HEK293 (cell line): Measurements from ENCODE around the gene FOXN3.

Experiments used
- CTCF ChIA-PET: fragments of 350-600 bp; formaldehyde crosslinking; extraction: SDS; loops from one replicate; lab custom pipeline; 2021; ENCODE audit warnings: antibody characterized with exemption; lab: Yijun Ruan, JAX
- POLR2A ChIA-PET: fragments of 300-600 bp; formaldehyde crosslinking; extraction: SDS; loops from one replicate; lab custom pipeline; 2020; ENCODE audit warnings: antibody characterized with exemption, inconsistent platforms; lab: Yijun Ruan, JAX
- H3K27ac ChIP-seq: fragments of 200-500 bp; sonication (Bioruptor generic); 2 replicates; pipeline ENCODE4 v1.5.1; 2014; ENCODE audit warnings: low read depth, low read length, control low read depth, inconsistent platforms; ENCODE audit errors: extremely low read depth
- H3K36me3 ChIP-seq, 2 experiments: fragments of 200-500 bp in 1 of 2; sonication (Bioruptor generic) in 1 of 2; 1 replicate in 1 of 2; 2 replicates in 1 of 2; pipeline ENCODE4 v1.5.1; 2014 to 2017; ENCODE audit warnings: inconsistent platforms in 2 of 2, low read length in 2 of 2; ENCODE audit not compliant: control insufficient read depth in 2 of 2, insufficient read depth in 1 of 2
- H3K4me1 ChIP-seq: fragments of 200-500 bp; sonication (Bioruptor generic); 2 replicates; pipeline ENCODE4 v1.5.1; 2014; ENCODE audit warnings: mild to moderate bottlenecking, low read length, inconsistent platforms; ENCODE audit not compliant: control insufficient read depth, insufficient read depth
- H3K4me3 ChIP-seq: 2 replicates; pipeline ENCODE4 v1.5.1; 2011; ENCODE audit warnings: low read depth, mild to moderate bottlenecking, control low read depth, low read length, moderate library complexity
- H3K9me3 ChIP-seq: fragments of 200-500 bp; sonication (Bioruptor generic); 2 replicates; pipeline ENCODE4 v1.5.1; 2014; ENCODE audit warnings: low read depth, low read length, inconsistent platforms; ENCODE audit not compliant: control insufficient read depth, insufficient read depth
- KLF10 ChIP-seq: fragments of 450-650 bp; IDR thresholded peaks from 2 replicates; pipeline ENCODE4 v1.5.1; 2018; ENCODE audit warnings: missing biosample characterization, mild to moderate bottlenecking, missing genetic modification characterization
- KLF16 ChIP-seq: fragments of 450-650 bp; formaldehyde crosslinking; IDR thresholded peaks from 2 replicates; pipeline ENCODE4 v1.5.1; 2017; ENCODE audit warnings: missing biosample characterization, missing genetic modification characterization
- OVOL3 ChIP-seq: fragments of 450-650 bp; formaldehyde crosslinking; IDR thresholded peaks from 2 replicates; pipeline ENCODE4 v1.5.1; 2016; ENCODE audit warnings: missing biosample characterization, missing genetic modification characterization
- RBAK ChIP-seq: fragments of 450-650 bp; formaldehyde crosslinking; IDR thresholded peaks from 2 replicates; pipeline ENCODE4 v1.5.1; 2016; ENCODE audit warnings: missing biosample characterization, missing genetic modification characterization
- SP2 ChIP-seq: fragments of 450-650 bp; formaldehyde crosslinking; IDR thresholded peaks from 2 replicates; pipeline ENCODE4 v1.5.1; 2016; ENCODE audit warnings: missing biosample characterization, missing genetic modification characterization
- SP7 ChIP-seq: fragments of 450-650 bp; formaldehyde crosslinking; IDR thresholded peaks from 2 replicates; pipeline ENCODE4 v1.5.1; 2016; ENCODE audit warnings: missing biosample characterization, missing genetic modification characterization
- TRIM28 ChIP-seq: IDR thresholded peaks from 2 replicates; pipeline ENCODE4 v1.6.1; 2011; ENCODE audit warnings: low read length, control low read depth, borderline replicate concordance
- ZBTB17 ChIP-seq: fragments of 450-650 bp; formaldehyde crosslinking; IDR thresholded peaks from 2 replicates; pipeline ENCODE4 v1.5.1; 2016; ENCODE audit warnings: missing biosample characterization, missing genetic modification characterization
- ZNF174 ChIP-seq: fragments of 450-650 bp; formaldehyde crosslinking; IDR thresholded peaks from 2 replicates; pipeline ENCODE4 v1.5.0; 2017; ENCODE audit warnings: missing biosample characterization, mild to moderate bottlenecking, missing genetic modification characterization
- ZNF266 ChIP-seq: fragments of 450-650 bp; formaldehyde crosslinking; IDR thresholded peaks from 2 replicates; pipeline ENCODE4 v1.5.1; 2016; ENCODE audit warnings: missing biosample characterization, missing genetic modification characterization, low read depth
- ZNF274 ChIP-seq, 2 experiments: fragments of 200-500 bp in 1 of 2; fragments of 450-650 bp in 1 of 2; sonication (Bioruptor generic) in 1 of 2; formaldehyde crosslinking in 1 of 2; IDR thresholded peaks; 2 replicates each; pipeline versions ENCODE4 v1.5.1 to v1.6.1; 2014 to 2016; ENCODE audit warnings: borderline replicate concordance in 1 of 2, inconsistent platforms in 1 of 2, low read length in 1 of 2, missing biosample characterization in 1 of 2, missing genetic modification characterization in 1 of 2
- ZNF354C ChIP-seq: fragments of 450-650 bp; formaldehyde crosslinking; IDR thresholded peaks from 2 replicates; pipeline ENCODE4 v1.5.1; 2016; ENCODE audit warnings: missing biosample characterization, missing genetic modification characterization, low read depth, borderline replicate concordance
- ZNF37A ChIP-seq: fragments of 450-650 bp; IDR thresholded peaks from 2 replicates; pipeline ENCODE4 v1.5.1; 2018; ENCODE audit warnings: missing biosample characterization, missing genetic modification characterization
- ZNF560 ChIP-seq: fragments of 450-650 bp; formaldehyde crosslinking; IDR thresholded peaks from 2 replicates; pipeline ENCODE4 v1.5.1; 2017; ENCODE audit warnings: missing biosample characterization, missing genetic modification characterization, borderline replicate concordance
- ZNF610 ChIP-seq: fragments of 450-650 bp; formaldehyde crosslinking; IDR thresholded peaks from 2 replicates; pipeline ENCODE4 v1.5.1; 2016; ENCODE audit warnings: missing biosample characterization, missing genetic modification characterization, borderline replicate concordance
- ZNF654 ChIP-seq: fragments of 450-650 bp; formaldehyde crosslinking; IDR thresholded peaks from 2 replicates; pipeline ENCODE4 v1.5.1; 2016; ENCODE audit warnings: low read depth, missing biosample characterization, missing genetic modification characterization
- ZNF664 ChIP-seq: fragments of 450-650 bp; formaldehyde crosslinking; IDR thresholded peaks from 2 replicates; pipeline ENCODE4 v1.5.1; 2016; ENCODE audit warnings: missing biosample characterization, missing genetic modification characterization
- ZNF701 ChIP-seq: fragments of 450-650 bp; formaldehyde crosslinking; IDR thresholded peaks from 2 replicates; pipeline ENCODE4 v1.5.1; 2016; ENCODE audit warnings: missing biosample characterization, missing genetic modification characterization
- TF ChIP-seq, protein P1 (sequence below): fragments of 450-650 bp; formaldehyde crosslinking; IDR thresholded peaks from 2 replicates; pipeline ENCODE4 v1.5.1; 2016; ENCODE audit warnings: missing biosample characterization, missing genetic modification characterization
- TF ChIP-seq, protein P2 (sequence below): fragments of 450-650 bp; formaldehyde crosslinking; IDR thresholded peaks from 2 replicates; pipeline ENCODE4 v1.5.0; 2017; ENCODE audit warnings: missing biosample characterization, missing genetic modification characterization, borderline replicate concordance

Gene FOXN3

DNA sequence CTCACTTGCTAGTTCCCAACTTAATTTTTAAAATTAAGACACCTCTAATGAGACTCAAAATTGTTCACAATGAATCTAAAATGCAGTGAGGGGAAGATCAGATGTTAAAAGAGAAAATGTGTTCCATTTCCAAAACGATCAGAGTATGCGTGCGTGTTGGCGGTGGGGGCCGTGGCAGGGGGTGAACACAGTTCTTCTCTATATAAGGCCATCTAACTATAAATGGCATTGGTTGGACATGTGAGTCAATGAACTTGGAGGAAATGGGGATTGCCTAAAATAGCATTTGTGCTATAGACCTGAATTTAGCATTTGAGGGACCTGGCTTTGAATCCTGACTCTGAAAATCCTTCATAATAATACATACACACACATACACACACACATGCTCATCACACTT lies 149.4 kb downstream of the FOXN3 start (continued):
- TF ChIP-seq ZNF274 (IDR thresholded peaks at IDR 0.05; ENCODE audit: low read length) (no peak), ZNF274 (tag by site-specific recombination; IDR thresholded peaks at IDR 0.05; ENCODE audit: borderline replicate concordance) (no peak), ZNF174 (tag by site-specific recombination) (no peak), ZNF266 (no peak), KLF16 (tag by site-specific recombination) (no peak)
- TF ChIP-seq, protein P1, sequence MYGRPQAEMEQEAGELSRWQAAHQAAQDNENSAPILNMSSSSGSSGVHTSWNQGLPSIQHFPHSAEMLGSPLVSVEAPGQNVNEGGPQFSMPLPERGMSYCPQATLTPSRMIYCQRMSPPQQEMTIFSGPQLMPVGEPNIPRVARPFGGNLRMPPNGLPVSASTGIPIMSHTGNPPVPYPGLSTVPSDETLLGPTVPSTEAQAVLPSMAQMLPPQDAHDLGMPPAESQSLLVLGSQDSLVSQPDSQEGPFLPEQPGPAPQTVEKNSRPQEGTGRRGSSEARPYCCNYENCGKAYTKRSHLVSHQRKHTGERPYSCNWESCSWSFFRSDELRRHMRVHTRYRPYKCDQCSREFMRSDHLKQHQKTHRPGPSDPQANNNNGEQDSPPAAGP (tag by site-specific recombination), result no peak

GRCh38 chr14:89267163-89267562 lies 149.9 kb downstream of the FOXN3 start:
- ChIA-PET CTCF (no interaction called here), POLR2A (no interaction called here)
- Histone ChIP-seq H3K27ac (no peak overlapping the region), H3K36me3 (no peaks in the 10 kb centered on the region), H3K9me3 (no peaks in the 10 kb centered on the region), H3K4me1 (no peaks in the 10 kb centered on the region), H3K4me3 (no peak overlapping the region)
- TF ChIP-seq ZNF664 (tag by site-specific recombination) (no peak), ZNF701 (tag by site-specific recombination) (no peak), ZNF654 (no peak), SP7 (tag by site-specific recombination) (no peak), SP2 (tag by site-specific recombination) (no peak), ZNF354C (tag by site-specific recombination) (no peak), ZNF560 (tag by site-specific recombination) (no peak), KLF10 (tag by site-specific recombination) (no peak), ZNF37A (tag by site-specific recombination) (no peak), ZNF610 (no peak), RBAK (no peak)
- TF ChIP-seq, protein P2, sequence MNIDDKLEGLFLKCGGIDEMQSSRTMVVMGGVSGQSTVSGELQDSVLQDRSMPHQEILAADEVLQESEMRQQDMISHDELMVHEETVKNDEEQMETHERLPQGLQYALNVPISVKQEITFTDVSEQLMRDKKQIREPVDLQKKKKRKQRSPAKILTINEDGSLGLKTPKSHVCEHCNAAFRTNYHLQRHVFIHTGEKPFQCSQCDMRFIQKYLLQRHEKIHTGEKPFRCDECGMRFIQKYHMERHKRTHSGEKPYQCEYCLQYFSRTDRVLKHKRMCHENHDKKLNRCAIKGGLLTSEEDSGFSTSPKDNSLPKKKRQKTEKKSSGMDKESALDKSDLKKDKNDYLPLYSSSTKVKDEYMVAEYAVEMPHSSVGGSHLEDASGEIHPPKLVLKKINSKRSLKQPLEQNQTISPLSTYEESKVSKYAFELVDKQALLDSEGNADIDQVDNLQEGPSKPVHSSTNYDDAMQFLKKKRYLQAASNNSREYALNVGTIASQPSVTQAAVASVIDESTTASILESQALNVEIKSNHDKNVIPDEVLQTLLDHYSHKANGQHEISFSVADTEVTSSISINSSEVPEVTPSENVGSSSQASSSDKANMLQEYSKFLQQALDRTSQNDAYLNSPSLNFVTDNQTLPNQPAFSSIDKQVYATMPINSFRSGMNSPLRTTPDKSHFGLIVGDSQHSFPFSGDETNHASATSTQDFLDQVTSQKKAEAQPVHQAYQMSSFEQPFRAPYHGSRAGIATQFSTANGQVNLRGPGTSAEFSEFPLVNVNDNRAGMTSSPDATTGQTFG (tag by site-specific recombination), result no peak

- no peaks in the 10 kb centered on the region for H3K36me3 ChIP-seq
- no peaks in the 10 kb centered on the region for H3K9me3 ChIP-seq
- no peaks in the 10 kb centered on the region for H3K4me1 ChIP-seq
- no peak overlapping the region for H3K27ac ChIP-seq
- CTCF ChIA-PET, result no interaction called here
- POLR2A ChIA-PET, result no interaction called here
- no peak overlapping the region for H3K4me3 ChIP-seq
- TF ChIP-seq TRIM28 (no peak), OVOL3 (tag by site-specific recombination) (no peak), ZBTB17 (tag by site-specific recombination) (no peak)
Measured at GRCh38 chr14:89266754-89267153, 150.3 kb downstream of the FOXN3 start.
